Measurements from ENCODE around the gene GPR155. TPM values are rescaled to one million over a fixed set of nuclear protein-coding genes. Genes with fewer than 3 reads are reported as not detected.
"Not testable (repeated sequence)": the region's sequence is repeated elsewhere in the genome, so short reads cannot be mapped to it uniquely, and the experiment has no call there.

Gene GPR155
- total RNA-seq, 4 donors from 2014 or later, result 28.8 to 43.2 (median 39.1) TPM

GRCh38 chr2:174431902-174432301, 54.9 kb downstream of the GPR155 start:
- Histone ChIP-seq H3K27ac (replicated peaks in 1 of 4) (no peak overlapping the region), H3K27me3 (no peaks in the 10 kb centered on the region), H3K4me3 (no peak overlapping the region), H3K9me3 (no peaks in the 10 kb centered on the region), H3K4me1 (peaks cover 0 to 7% (median 6%) of the 10 kb centered on the region in 4 donors), H3K36me3 (peaks cover 0 to 60% (median 15%) of the 10 kb centered on the region in 4 donors)
- DNase-seq (ENCODE audit: extremely low spot score), result no peak
- 100% methylated on average over 1 of the region's 1 CpG for WGBS
- intact Hi-C loops (cut with DNase I), result no loop called here
- TF ChIP-seq, protein P1, sequence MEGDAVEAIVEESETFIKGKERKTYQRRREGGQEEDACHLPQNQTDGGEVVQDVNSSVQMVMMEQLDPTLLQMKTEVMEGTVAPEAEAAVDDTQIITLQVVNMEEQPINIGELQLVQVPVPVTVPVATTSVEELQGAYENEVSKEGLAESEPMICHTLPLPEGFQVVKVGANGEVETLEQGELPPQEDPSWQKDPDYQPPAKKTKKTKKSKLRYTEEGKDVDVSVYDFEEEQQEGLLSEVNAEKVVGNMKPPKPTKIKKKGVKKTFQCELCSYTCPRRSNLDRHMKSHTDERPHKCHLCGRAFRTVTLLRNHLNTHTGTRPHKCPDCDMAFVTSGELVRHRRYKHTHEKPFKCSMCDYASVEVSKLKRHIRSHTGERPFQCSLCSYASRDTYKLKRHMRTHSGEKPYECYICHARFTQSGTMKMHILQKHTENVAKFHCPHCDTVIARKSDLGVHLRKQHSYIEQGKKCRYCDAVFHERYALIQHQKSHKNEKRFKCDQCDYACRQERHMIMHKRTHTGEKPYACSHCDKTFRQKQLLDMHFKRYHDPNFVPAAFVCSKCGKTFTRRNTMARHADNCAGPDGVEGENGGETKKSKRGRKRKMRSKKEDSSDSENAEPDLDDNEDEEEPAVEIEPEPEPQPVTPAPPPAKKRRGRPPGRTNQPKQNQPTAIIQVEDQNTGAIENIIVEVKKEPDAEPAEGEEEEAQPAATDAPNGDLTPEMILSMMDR (IDR thresholded peaks at IDR 0.05), result no peak
- TF ChIP-seq EP300 (IDR thresholded peaks at IDR 0.05) (no peak), POLR2AphosphoS5 (IDR thresholded peaks at IDR 0.05) (no peak), POLR2A (IDR thresholded peaks at IDR 0.05; ENCODE audit: low read depth) (no peak)

DNA sequence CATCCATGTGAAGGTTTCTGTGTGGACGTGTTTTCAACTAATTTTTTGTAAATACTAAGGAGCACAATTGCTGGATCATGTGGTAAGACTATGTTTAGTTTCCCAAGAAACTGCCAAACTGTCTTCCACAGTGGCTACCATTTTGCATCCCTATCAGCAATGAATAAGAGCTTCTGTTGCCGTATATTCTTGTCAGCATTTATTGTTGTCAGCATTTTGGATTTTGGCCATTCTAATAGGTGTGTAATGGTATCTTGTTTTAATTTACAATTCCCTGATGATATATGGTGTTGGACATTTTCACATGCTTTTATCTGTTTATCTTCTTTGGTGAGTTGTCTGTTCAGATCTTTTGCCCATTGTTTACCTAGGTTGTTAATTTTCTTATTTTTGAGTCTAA, 56.8 kb downstream of the GPR155 start:
- no peak overlapping the region for H3K27ac ChIP-seq (replicated peaks in 1 of 4)
- H3K27me3 ChIP-seq, result no peaks in the 10 kb centered on the region
- no peak for DNase-seq (ENCODE audit: extremely low spot score)
- H3K36me3 ChIP-seq, result peaks cover 0 to 55% (median 9%) of the 10 kb centered on the region in 4 donors
- no peak for TF ChIP-seq POLR2A (IDR thresholded peaks at IDR 0.05; ENCODE audit: low read depth)
- TF ChIP-seq POLR2AphosphoS5 (IDR thresholded peaks at IDR 0.05), result no peak
- no peak for TF ChIP-seq EP300 (IDR thresholded peaks at IDR 0.05)
- TF ChIP-seq, protein P1 (IDR thresholded peaks at IDR 0.05), result no peak
- no peaks in the 10 kb centered on the region for H3K9me3 ChIP-seq
- intact Hi-C loops (cut with DNase I), result no loop called here
- WGBS, result 100% methylated on average over 2 of the region's 2 CpGs
- no peak overlapping the region for H3K4me3 ChIP-seq
- no peaks in the 10 kb centered on the region for H3K4me1 ChIP-seq

DNA sequence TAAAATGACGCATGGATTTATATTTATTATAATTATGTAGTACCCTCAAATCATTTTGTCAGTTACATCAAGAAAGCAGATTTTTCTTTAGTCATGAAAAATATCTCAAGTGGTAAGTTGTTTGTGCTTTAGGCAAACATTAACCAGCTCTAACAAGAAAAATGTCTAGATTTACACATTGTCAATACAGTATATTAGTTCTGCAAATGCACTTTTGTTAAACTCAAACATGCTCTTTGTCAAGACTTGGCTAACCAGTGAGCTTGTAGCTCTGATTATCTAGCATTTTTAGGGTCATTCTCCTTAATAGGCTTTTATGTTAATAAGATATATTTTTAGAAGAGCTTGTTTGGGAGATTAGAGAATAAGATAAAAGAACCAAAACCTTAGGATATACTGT, 58.6 kb downstream of the GPR155 start:
- DNase-seq (ENCODE audit: extremely low spot score), result no peak
- H3K27me3 ChIP-seq, result no peaks in the 10 kb centered on the region
- no peak for TF ChIP-seq POLR2AphosphoS5 (IDR thresholded peaks at IDR 0.05)
- no peak for TF ChIP-seq EP300 (IDR thresholded peaks at IDR 0.05)
- TF ChIP-seq, protein P1 (IDR thresholded peaks at IDR 0.05), result no peak
- no peak for TF ChIP-seq POLR2A (IDR thresholded peaks at IDR 0.05; ENCODE audit: low read depth)
- no peak overlapping the region for H3K4me3 ChIP-seq
- WGBS, result 93% methylated on average over 1 of the region's 1 CpG
- peaks cover 0 to 65% (median 16%) of the 10 kb centered on the region in 4 donors for H3K36me3 ChIP-seq
- H3K27ac ChIP-seq (replicated peaks in 1 of 4), result no peak overlapping the region
- intact Hi-C loops (cut with DNase I), result no loop called here
- no peaks in the 10 kb centered on the region for H3K4me1 ChIP-seq
- no peaks in the 10 kb centered on the region for H3K9me3 ChIP-seq

DNA sequence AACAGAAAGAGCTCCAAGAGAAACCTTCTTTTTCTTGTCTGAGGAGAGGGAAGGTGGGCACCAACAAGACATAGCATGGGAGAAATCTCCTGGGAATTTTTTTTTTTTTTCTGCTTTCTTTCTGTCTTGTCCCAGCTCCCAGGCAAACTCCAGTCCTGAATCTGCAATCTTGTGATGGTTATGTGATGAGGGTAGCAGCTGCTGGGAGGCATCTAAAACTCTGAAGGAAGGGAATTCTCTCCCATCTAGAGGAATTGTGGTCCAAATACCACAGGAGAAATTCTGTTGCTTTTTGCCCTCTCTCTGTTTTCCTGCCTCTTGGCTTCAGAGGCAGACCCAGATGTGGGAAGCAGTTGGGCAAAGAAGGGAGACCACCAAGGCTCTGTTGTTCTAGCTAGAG, 74.6 kb downstream of the GPR155 start:
- H3K9me3 ChIP-seq, result no peaks in the 10 kb centered on the region
- no peaks in the 10 kb centered on the region for H3K27me3 ChIP-seq
- H3K27ac ChIP-seq (replicated peaks in 1 of 4), result no peak overlapping the region
- intact Hi-C loops (cut with DNase I), result no loop called here
- no peak overlapping the region for H3K4me3 ChIP-seq
- no peak for TF ChIP-seq POLR2A (IDR thresholded peaks at IDR 0.05; ENCODE audit: low read depth)
- TF ChIP-seq, protein P1 (IDR thresholded peaks at IDR 0.05), result no peak
- TF ChIP-seq POLR2AphosphoS5 (IDR thresholded peaks at IDR 0.05), result no peak
- TF ChIP-seq EP300 (IDR thresholded peaks at IDR 0.05), result no peak
- peaks cover 4 to 21% (median 12%) of the 10 kb centered on the region in 4 donors for H3K36me3 ChIP-seq
- H3K4me1 ChIP-seq, result no peaks in the 10 kb centered on the region
- DNase-seq (ENCODE audit: extremely low spot score), result no peak

GRCh38 chr2:174410039-174410438, 76.8 kb downstream of the GPR155 start:
- H3K27me3 ChIP-seq; H3K27ac ChIP-seq (replicated peaks in 1 of 4); H3K4me3 ChIP-seq; intact Hi-C loops (cut with DNase I); DNase-seq (ENCODE audit: extremely low spot score); H3K4me1 ChIP-seq; H3K9me3 ChIP-seq: not testable (repeated sequence)
- 81% methylated on average over 5 of the region's 31 CpGs for WGBS
- peaks cover 4 to 21% (median 12%) of the 10 kb centered on the region in 4 donors for H3K36me3 ChIP-seq
